OCI-LY7 (cell line): Measurements from ENCODE around the gene PTPRE. TPM values are rescaled to one million over a fixed set of nuclear protein-coding genes. Genes with fewer than 3 reads are reported as not detected.

ENCODE experiments used
- BruUV-seq: library from RNA; stranded (reverse); fragments of 400-500 nt; replicated peaks from 2 replicates; lab custom pipeline; 2021; lab: Mats Ljungman, UMichigan
- CTCF ChIA-PET: fragments of 300-600 bp; sonication (Branson Sonifier 250); formaldehyde crosslinking; loops from one replicate; lab custom pipeline; 2022; ENCODE audit warnings: antibody characterized with exemption; ENCODE audit not compliant: unreplicated experiment; lab: Charles Lee
- POLR2A ChIA-PET: fragments of 300-600 bp; sonication (Branson Sonifier 250); formaldehyde crosslinking; loops from one replicate; lab custom pipeline; 2022; ENCODE audit warnings: antibody characterized with exemption; lab: Charles Lee
- DNase-seq: peaks from one replicate; pipeline ENCODE4 v3.0.0-alpha.2; 2015; ENCODE audit warnings: low spot score
- H2AFZ ChIP-seq: fragments of 200-600 bp; sonication (generic), shearing (Covaris generic); 2 replicates; pipeline ENCODE4 v1.6.1; 2014; ENCODE audit warnings: mild to moderate bottlenecking, antibody characterized with exemption, low read length, moderate library complexity
- H3K27ac ChIP-seq: fragments of 200-600 bp; sonication (generic); 2 replicates; pipeline ENCODE4 v1.5.1; 2014; ENCODE audit warnings: mixed run types, low read depth, mild to moderate bottlenecking, moderate library complexity, low read length, inconsistent platforms; ENCODE audit not compliant: poor library complexity, severe bottlenecking
- H3K36me3 ChIP-seq: fragments of 200-600 bp; sonication (generic); 2 replicates; pipeline ENCODE4 v1.6.1; 2014; ENCODE audit warnings: mild to moderate bottlenecking, antibody characterized with exemption, low read length, moderate library complexity, mixed read lengths; ENCODE audit not compliant: insufficient read depth
- H3K4me1 ChIP-seq: fragments of 200-600 bp; sonication (generic); 2 replicates; pipeline ENCODE4 v1.5.1; 2014; ENCODE audit warnings: mild to moderate bottlenecking, low read length; ENCODE audit not compliant: insufficient read depth, poor library complexity, severe bottlenecking
- H3K4me2 ChIP-seq: fragments of 200-600 bp; sonication (generic); 2 replicates; pipeline ENCODE4 v1.6.1; 2014; ENCODE audit warnings: mild to moderate bottlenecking, low read length
- H3K4me3 ChIP-seq: fragments of 200-600 bp; sonication (generic); 2 replicates; pipeline ENCODE4 v1.5.1; 2014; ENCODE audit warnings: mild to moderate bottlenecking, low read depth, low read length; ENCODE audit not compliant: poor library complexity, severe bottlenecking
- H3K79me2 ChIP-seq: fragments of 200-600 bp; sonication (generic); 2 replicates; pipeline ENCODE4 v1.6.1; 2016; ENCODE audit warnings: low read depth, mild to moderate bottlenecking, low read length, moderate library complexity, mixed read lengths; ENCODE audit not compliant: insufficient read depth
- H3K9me2 ChIP-seq: fragments of 200-600 bp; sonication (generic); 2 replicates; pipeline ENCODE4 v1.6.1; 2016; ENCODE audit warnings: mild to moderate bottlenecking, low read length, mixed read lengths; ENCODE audit not compliant: insufficient read depth
- H3K9me3 ChIP-seq: fragments of 200-600 bp; sonication (generic); 2 replicates; pipeline ENCODE4 v1.6.1; 2014; ENCODE audit warnings: mild to moderate bottlenecking, mixed run types, low read length, mixed read lengths
- H4K20me1 ChIP-seq: fragments of 200-600 bp; sonication (generic); 2 replicates; pipeline ENCODE4 v1.6.1; 2014; ENCODE audit warnings: mild to moderate bottlenecking, antibody characterized with exemption, low read length, moderate library complexity, mixed read lengths; ENCODE audit not compliant: insufficient read depth
- CTCF ChIP-seq: fragments of 200-600 bp; sonication (generic); conservative IDR thresholded peaks from 2 replicates; pipeline ENCODE4 v1.5.1; 2014; ENCODE audit warnings: mild to moderate bottlenecking, antibody characterized with exemption, low read length, moderate library complexity, mixed read lengths
- EZH2phosphoT487 ChIP-seq: fragments of 200-600 bp; sonication (generic); IDR thresholded peaks from 2 replicates; pipeline ENCODE4 v1.6.1; 2018; ENCODE audit warnings: low read depth, borderline replicate concordance, mild to moderate bottlenecking, mixed run types, antibody characterized with exemption, low read length, moderate library complexity, mixed read lengths
- intact Hi-C: fragments of 100-400 bp; cut with micrococcal nuclease; formaldehyde crosslinking; loops from one replicate; pipeline ENCODE4 v1.10.0; 2022; ENCODE audit not compliant: unreplicated experiment
- total RNA-seq, 2 experiments: library from RNA; depleted of rRNA in 1 of 2; stranded (reverse); fragments of >200 nt in 1 of 2; shearing (Covaris generic) in 1 of 2; gene quantifications; 2 replicates each; pipeline ENCODE4 v1.2.3, GENCODE V29; 2014 to 2022

The PTPRE gene
- total RNA-seq, 2 experiments from 2014 or later, result 6.8 to 8.3 TPM

DNA sequence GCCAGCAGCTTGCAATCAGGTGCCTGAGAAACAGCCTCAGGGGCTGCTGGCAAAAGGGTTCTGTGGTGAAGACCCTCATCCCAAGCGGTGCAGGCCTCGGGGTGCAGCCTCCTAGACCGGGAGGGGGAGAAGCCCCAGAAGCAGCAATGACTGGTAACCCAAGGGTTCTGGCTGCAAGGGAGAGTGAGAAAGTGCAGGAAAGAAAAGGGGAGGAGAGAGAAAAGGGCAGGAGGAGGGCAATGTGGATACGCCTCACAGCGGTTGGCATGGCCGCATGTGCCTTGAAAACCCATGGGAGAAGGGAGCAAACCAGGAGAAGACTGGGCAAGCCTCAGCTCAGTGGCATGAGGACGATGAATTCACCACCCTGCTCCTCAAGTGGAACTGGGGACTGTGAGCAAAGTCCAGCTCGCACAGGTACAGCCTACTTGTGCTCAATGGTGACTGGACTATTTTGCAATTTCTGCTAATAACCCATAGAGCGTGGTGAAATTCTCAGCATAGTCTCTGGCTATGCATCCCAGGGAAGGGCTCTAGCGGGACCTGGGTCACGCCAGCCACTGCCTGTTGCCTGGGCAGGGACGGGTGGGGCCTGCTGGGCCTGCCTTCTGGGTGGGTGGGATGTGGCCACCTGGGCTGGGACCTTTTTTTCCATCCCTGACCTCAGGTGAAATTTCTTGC, 20.4 kb upstream of the PTPRE start:
- Histone ChIP-seq H4K20me1 (no peaks in the 10 kb centered on the region), H3K9me3 (no peaks in the 10 kb centered on the region), H3K4me3 (no peak overlapping the region), H3K79me2 (no peaks in the 10 kb centered on the region), H2AFZ (no peak overlapping the region), H3K36me3 (no peaks in the 10 kb centered on the region), H3K4me1 (no peaks in the 10 kb centered on the region), H3K27ac (no peak overlapping the region), H3K4me2 (no peak overlapping the region), H3K9me2 (no peaks in the 10 kb centered on the region)
- no TSS peak for BruUV-seq
- intact Hi-C loops, result no loop called here
- CTCF ChIA-PET, result no interaction called here
- POLR2A ChIA-PET, result no interaction called here
- no peak for TF ChIP-seq CTCF
- DNase-seq, result no peak

DNA sequence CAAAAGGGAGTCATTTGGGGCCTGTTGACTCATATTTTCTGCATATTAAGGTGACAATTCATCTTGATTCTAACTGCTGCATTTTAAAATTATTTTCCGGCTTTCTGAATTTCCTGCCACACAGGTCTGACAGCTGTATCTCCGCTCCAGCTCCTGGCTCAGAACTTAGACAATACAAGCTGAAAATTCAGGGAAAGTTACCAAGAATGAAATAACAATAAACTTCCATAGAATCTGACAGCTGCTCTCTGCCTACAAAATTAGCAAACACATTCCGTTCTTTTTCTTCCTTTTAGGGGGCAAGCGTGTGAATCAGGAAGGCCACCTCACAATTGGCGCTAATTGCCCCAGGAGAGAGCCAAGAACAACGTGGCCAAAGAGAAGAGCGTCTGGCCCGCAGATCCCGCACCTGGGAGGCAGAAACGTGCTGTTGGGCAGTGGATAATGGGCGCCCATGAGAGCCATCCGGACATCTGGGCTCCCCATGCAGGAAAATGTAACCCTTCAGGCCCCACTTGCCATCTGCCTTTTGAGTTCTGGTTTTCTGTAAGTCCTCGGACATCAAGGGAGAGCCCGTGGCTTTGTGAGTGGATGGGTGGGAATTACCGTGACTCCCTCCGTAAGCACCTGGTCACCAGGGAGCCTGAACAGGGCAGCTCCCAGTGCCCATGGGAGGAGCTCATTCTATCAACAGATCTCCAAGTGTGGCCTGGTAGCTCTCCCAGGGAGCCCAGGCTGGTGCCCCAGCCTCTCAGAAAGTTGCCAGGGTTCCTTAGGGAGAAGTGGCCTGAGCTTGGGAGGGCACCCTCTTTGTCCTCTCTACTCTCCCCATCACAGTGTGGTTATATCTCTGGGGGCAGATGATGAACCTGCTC, 19.1 kb upstream of the PTPRE start:
- Histone ChIP-seq H3K9me2 (no peaks in the 10 kb centered on the region), H3K27ac (no peak overlapping the region), H2AFZ (no peak overlapping the region), H3K79me2 (no peaks in the 10 kb centered on the region), H3K4me2 (no peak overlapping the region), H3K4me3 (no peak overlapping the region), H3K9me3 (no peaks in the 10 kb centered on the region), H4K20me1 (no peaks in the 10 kb centered on the region), H3K4me1 (no peaks in the 10 kb centered on the region), H3K36me3 (no peaks in the 10 kb centered on the region)
- intact Hi-C loops, result no loop called here
- TF ChIP-seq EZH2phosphoT487, result no peak
- TF ChIP-seq CTCF, result no peak
- BruUV-seq, result no TSS peak
- CTCF ChIA-PET, result no interaction called here
- POLR2A ChIA-PET, result interaction anchor here (0.6 kb wide), 1 partner anchor 531 kb away, joined by 4 read pairs; no protein-coding TSS in a partner anchor
- no peak for DNase-seq
